Vagina (tissue), 2 donors: Measurements from ENCODE around the gene RHEX. TPM values are rescaled to one million over a fixed set of nuclear protein-coding genes. Genes with fewer than 3 reads are reported as not detected.

Source experiments
- DNase-seq, 2 donors: peaks; one replicate each; pipeline ENCODE4 v3.0.0-alpha.2; 2017; ENCODE audit errors: extremely low spot score in 2 of 2
- H3K27ac ChIP-seq: fragments of 200-600 bp; sonication (generic); one replicate; pipeline ENCODE4 v1.5.1; 2019
- H3K27me3 ChIP-seq: fragments of 200-600 bp; sonication (generic); one replicate; pipeline ENCODE4 v1.5.1; 2019
- H3K36me3 ChIP-seq, 2 donors: fragments of 200-600 bp; sonication (generic); one replicate each; pipeline ENCODE4 v1.5.1; 2017 to 2019
- H3K4me1 ChIP-seq: fragments of 200-600 bp; sonication (generic); one replicate; pipeline ENCODE4 v1.5.1; 2019
- H3K4me3 ChIP-seq, 2 donors: fragments of 200-600 bp; sonication (generic); 1 replicate in 1 of 2; 2 replicates in 1 of 2; pipeline ENCODE4 v1.5.1; 2016 to 2019
- H3K9me3 ChIP-seq: fragments of 200-600 bp; sonication (generic); one replicate; pipeline ENCODE4 v1.5.1; 2019
- POLR2A ChIP-seq, 2 donors: fragments of 450-650 bp; IDR thresholded peaks; one replicate each; pipeline ENCODE4 v1.6.1; 2017; ENCODE audit warnings: antibody characterized with exemption in 2 of 2, mild to moderate bottlenecking in 2 of 2, moderate library complexity in 2 of 2
- POLR2AphosphoS5 ChIP-seq, 2 donors: sonication (generic); formaldehyde crosslinking; IDR thresholded peaks; one replicate each; pipeline ENCODE4 v1.9.0; 2017; ENCODE audit warnings: antibody characterized with exemption in 2 of 2, mild to moderate bottlenecking in 2 of 2, low read depth in 1 of 2; ENCODE audit not compliant: insufficient read depth in 1 of 2
- intact Hi-C: fragments of 100-400 bp; cut with DNase I; formaldehyde crosslinking; loops from one replicate; pipeline ENCODE4 v1.15.1; 2023
- total RNA-seq: library from RNA; depleted of rRNA; stranded (reverse); fragments of >200 nt; gene quantifications from one replicate; pipeline ENCODE4 v1.2.3, GENCODE V29; 2016
- TF ChIP-seq, protein P1 (sequence below), 3 experiments: fragments of 450-650 bp in 2 of 3; fragments of 200-600 bp in 1 of 3; sonication (generic) in 1 of 3; IDR thresholded peaks; one replicate each; pipeline ENCODE4 v1.5.1; 2017 to 2019; ENCODE audit warnings: antibody characterized with exemption in 3 of 3, mild to moderate bottlenecking in 2 of 3, moderate library complexity in 2 of 3

RHEX gene
- total RNA-seq, 1 donor from 2014 or later = 1.7 TPM

DNA sequence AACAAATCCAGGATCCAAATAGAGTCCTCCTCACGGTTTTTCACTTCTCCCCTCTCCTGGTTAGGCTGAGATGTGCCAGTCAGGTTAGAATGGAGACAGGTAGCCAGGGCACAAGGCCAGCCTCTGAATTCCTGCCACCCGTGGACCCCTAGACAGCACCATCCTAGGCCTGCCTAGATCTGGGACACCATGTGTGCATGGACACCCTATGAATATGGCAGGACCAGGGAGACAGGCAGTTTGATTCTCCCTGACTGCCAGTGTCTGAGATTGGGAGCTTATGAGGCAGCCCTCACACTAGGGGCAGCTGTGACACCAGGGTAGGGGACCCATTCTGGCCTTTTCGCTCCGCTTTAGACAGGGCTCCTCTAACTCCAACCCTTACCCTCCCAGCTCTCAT is 56.7 kb downstream of the RHEX start:
- no peak overlapping the region for H3K27ac ChIP-seq
- H3K4me1 ChIP-seq = no peaks in the 10 kb centered on the region
- no peaks in the 10 kb centered on the region for H3K27me3 ChIP-seq
- DNase-seq = peak in 1 of 2 donors; percentile 60
- intact Hi-C loops = loop anchor here (10.0 kb wide), 2 partner anchors 125 to 315 kb away; no protein-coding TSS in a partner anchor
- no peaks in the 10 kb centered on the region for H3K36me3 ChIP-seq
- TF ChIP-seq POLR2A (IDR thresholded peaks at IDR 0.05) (no peak), POLR2AphosphoS5 (IDR thresholded peaks at IDR 0.05; ENCODE audit: insufficient read depth in 1 of 2, low read depth in 1 of 2) (no peak)
- TF ChIP-seq, protein P1, sequence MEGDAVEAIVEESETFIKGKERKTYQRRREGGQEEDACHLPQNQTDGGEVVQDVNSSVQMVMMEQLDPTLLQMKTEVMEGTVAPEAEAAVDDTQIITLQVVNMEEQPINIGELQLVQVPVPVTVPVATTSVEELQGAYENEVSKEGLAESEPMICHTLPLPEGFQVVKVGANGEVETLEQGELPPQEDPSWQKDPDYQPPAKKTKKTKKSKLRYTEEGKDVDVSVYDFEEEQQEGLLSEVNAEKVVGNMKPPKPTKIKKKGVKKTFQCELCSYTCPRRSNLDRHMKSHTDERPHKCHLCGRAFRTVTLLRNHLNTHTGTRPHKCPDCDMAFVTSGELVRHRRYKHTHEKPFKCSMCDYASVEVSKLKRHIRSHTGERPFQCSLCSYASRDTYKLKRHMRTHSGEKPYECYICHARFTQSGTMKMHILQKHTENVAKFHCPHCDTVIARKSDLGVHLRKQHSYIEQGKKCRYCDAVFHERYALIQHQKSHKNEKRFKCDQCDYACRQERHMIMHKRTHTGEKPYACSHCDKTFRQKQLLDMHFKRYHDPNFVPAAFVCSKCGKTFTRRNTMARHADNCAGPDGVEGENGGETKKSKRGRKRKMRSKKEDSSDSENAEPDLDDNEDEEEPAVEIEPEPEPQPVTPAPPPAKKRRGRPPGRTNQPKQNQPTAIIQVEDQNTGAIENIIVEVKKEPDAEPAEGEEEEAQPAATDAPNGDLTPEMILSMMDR (IDR thresholded peaks at IDR 0.05) = no peak
- no peaks in the 10 kb centered on the region for H3K9me3 ChIP-seq
- no peak overlapping the region for H3K4me3 ChIP-seq

DNA sequence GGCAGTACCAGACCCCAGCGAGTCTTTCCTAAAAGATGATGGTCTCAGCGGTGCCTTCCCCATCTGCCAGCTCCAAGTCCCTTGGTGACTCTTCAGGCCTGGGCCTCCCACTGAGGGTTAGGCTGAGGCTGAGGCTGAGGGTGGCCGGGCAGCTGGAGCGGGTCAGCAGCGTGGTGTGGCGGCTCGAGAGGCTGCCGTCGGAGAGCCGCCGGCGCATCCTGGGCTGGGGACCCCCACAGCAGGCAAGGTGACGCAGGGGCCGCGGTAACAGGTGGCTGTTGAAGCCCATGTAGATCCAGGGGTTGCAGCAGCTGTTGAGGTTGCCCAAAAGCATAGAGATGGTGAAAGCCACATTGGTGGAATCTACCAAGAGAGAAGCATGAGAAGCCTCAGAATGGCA is 57.2 kb downstream of the RHEX start:
- DNase-seq = peak in 1 of 2 donors; percentile 40
- no peak overlapping the region for H3K4me3 ChIP-seq
- no peaks in the 10 kb centered on the region for H3K4me1 ChIP-seq
- intact Hi-C loops = no loop called here
- H3K36me3 ChIP-seq = no peaks in the 10 kb centered on the region
- H3K27me3 ChIP-seq = no peaks in the 10 kb centered on the region
- H3K9me3 ChIP-seq = no peaks in the 10 kb centered on the region
- no peak overlapping the region for H3K27ac ChIP-seq
- no peak for TF ChIP-seq POLR2AphosphoS5 (IDR thresholded peaks at IDR 0.05; ENCODE audit: insufficient read depth in 1 of 2, low read depth in 1 of 2)
- TF ChIP-seq, protein P1 (IDR thresholded peaks at IDR 0.05) = no peak
- no peak for TF ChIP-seq POLR2A (IDR thresholded peaks at IDR 0.05)

DNA sequence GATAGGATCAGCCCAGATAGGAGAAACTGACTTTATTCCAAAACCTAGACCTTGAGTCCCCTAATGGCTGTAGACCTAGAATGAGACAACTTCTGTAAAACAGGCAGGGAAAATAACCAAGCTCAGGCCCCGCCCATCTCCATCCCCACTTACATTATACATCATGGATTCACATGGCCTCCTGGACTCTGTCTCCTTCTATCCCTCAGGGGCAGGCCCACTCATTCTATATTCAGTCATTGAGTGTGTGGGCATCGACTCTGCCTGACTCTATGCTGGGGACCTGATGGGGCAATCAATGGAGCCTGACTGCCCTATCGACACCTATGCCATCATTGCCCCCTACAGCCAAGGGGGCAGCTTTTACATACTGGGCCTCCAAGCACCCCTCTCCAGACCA is 57.8 kb downstream of the RHEX start:
- H3K4me1 ChIP-seq = no peaks in the 10 kb centered on the region
- intact Hi-C loops = no loop called here
- no peak for TF ChIP-seq POLR2A (IDR thresholded peaks at IDR 0.05)
- TF ChIP-seq POLR2AphosphoS5 (IDR thresholded peaks at IDR 0.05; ENCODE audit: insufficient read depth in 1 of 2, low read depth in 1 of 2) = no peak
- TF ChIP-seq, protein P1 (IDR thresholded peaks at IDR 0.05) = no peak

DNA sequence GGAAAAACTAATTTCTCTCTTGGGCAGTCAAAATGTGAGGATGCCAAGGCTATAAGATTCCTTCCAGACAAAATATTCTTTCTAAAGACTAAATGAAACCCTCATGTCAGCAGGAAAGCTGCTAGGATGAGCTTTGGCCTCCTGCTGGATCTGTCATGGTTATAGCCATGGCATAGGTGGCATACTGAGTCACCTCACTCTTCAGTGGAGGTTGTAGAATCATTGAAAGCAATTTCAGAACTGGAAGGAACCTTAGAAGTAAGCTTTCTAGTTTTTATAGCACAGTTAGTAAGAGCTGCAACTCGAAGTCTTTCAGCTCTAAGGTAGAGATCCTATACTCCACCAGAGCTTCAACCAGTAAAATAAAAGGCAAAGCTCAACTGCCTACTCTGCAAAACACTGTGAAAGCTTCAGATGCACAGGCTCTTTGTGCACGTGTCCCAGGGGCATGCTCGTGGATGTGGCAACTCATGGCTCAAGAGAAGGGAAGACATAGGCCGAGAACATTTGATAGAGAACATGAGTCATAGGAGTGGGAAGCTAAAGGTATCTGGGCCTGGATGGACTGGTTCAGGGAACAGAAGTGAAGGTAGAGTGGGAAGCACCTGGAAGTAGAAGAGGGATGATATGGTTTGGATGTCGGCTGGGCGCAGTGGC is 58.4 kb downstream of the RHEX start:
- intact Hi-C loops = no loop called here
- no peaks in the 10 kb centered on the region for H3K4me1 ChIP-seq

More for the DNA sequence above, 57.8 kb downstream of the RHEX start:
- no peak overlapping the region for H3K27ac ChIP-seq
- no peak overlapping the region for H3K4me3 ChIP-seq
- no peaks in the 10 kb centered on the region for H3K9me3 ChIP-seq
- DNase-seq = peak in 1 of 2 donors; percentile 79
- no peaks in the 10 kb centered on the region for H3K27me3 ChIP-seq
- H3K36me3 ChIP-seq = no peaks in the 10 kb centered on the region

More for the DNA sequence above, 58.4 kb downstream of the RHEX start:
- no peak overlapping the region for H3K4me3 ChIP-seq
- no peaks in the 10 kb centered on the region for H3K9me3 ChIP-seq
- no peak overlapping the region for H3K27ac ChIP-seq
- no peaks in the 10 kb centered on the region for H3K36me3 ChIP-seq
- no peak for DNase-seq
- TF ChIP-seq POLR2A (IDR thresholded peaks at IDR 0.05) (no peak), POLR2AphosphoS5 (IDR thresholded peaks at IDR 0.05; ENCODE audit: insufficient read depth in 1 of 2, low read depth in 1 of 2) (no peak)
- TF ChIP-seq, protein P1 (IDR thresholded peaks at IDR 0.05) = no peak
- no peaks in the 10 kb centered on the region for H3K27me3 ChIP-seq
